Measurements from ENCODE around the gene RHBG. TPM values are rescaled to one million over a fixed set of nuclear protein-coding genes. Genes with fewer than 3 reads are reported as not detected.

RHBG gene
- total and polyA plus RNA-seq, 8 donors = 0.16 to 3.5 (median 0.58) TPM

DNA sequence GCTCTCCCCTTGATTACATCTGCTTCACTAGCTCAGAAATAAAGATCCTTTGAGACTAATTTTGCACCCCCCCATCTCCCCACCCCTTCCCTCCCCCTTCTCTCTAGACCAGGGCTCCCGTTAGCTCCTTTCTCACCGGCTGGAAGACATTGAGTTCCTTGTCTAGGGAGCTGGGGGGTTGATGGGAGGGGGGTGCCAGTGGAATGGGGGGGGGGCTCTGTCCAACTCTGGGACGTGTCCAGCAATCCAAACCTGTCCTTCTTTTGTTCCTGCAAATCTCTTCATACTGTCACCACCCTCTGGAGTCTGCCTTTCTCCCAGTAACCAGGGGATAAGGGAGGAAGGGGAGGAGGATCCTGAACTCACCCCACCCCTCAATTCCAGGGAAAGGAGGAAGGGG, 61.9 kb downstream of the RHBG start:
- Histone ChIP-seq H3K4me1 (no peaks in the 10 kb centered on the region), H3K27me3 (peaks cover 0 to 20% (median 0%) of the 10 kb centered on the region in 4 donors), H3K9me3 (no peaks in the 10 kb centered on the region), H3K36me3 (no peaks in the 10 kb centered on the region), H3K4me3 (no peak overlapping the region), H3K27ac (no peak overlapping the region)
- ATAC-seq (no peak), DNase-seq (no peak), FAIRE-seq (no peak)
- WGBS, 2 donors = 37% methylated on average over 3 of the region's 3 CpGs
- TF ChIP-seq CTCF (IDR thresholded peaks at IDR 0.05) = no peak
- intact Hi-C loops (cut with DNase I) = no loop called here

- Histone ChIP-seq H3K36me3 (no peaks in the 10 kb centered on the region), H3K9me3 (no peaks in the 10 kb centered on the region), H3K27ac (no peak overlapping the region), H3K4me3 (no peak overlapping the region), H3K27me3 (peaks cover 0 to 20% (median 1%) of the 10 kb centered on the region in 4 donors), H3K4me1 (peaks cover 0 to 1% (median 0%) of the 10 kb centered on the region in 3 donors)
- no peak for ATAC-seq
- FAIRE-seq = no peak
- no peak for DNase-seq
- WGBS, 2 donors = 60 to 64% methylated on average over 4 of the region's 4 CpGs
- intact Hi-C loops (cut with DNase I) = no loop called here
- no peak for TF ChIP-seq CTCF (IDR thresholded peaks at IDR 0.05)
Observed at GRCh38 chr1:156431366-156431765, 62.4 kb downstream of the RHBG start.

DNA sequence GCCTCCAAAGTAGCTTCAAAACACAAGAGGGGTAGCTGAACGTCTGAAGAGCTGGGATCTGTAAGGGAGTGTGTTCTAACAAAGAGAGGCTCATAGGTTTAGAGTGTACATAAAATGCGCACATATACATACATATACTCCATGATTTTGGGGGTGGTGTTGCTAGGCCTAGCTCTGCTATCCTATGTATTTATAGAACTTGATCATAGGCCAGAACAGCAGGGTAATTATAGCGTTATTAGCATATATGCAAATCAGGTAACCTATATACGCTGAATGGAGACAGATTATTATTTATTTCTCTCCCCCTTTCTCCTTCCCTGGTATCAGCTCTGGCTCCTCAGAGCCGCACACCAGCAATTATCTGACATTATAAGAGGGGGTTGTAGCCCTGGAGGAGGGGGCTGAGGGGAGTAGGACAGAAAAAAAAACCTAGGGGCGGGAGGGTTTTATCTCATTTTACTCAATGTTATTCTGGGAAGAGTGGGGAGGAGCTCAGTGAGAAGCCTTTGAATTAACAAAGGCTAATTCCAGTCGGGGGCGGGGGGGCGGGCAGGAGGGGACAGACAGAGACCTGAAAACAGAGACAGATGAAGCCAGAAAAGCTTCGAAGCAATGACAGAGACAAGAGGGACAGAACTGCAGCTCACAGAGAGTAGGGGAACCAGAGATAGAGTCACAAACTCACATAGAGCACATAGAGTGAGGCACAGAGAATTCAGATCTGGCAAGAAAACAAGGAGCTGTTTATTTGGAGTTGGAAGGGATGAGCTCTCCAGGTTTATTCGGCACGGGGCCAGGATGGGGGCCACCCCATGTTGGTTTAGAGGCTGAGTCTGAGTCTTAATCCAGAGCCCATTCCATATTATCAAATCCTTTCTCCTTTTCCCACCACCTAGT, 63.0 kb downstream of the RHBG start:
- no peak for FAIRE-seq
- Histone ChIP-seq H3K4me1 (peaks cover 0 to 3% (median 0%) of the 10 kb centered on the region in 3 donors), H3K27me3 (peaks cover 0 to 25% (median 5%) of the 10 kb centered on the region in 4 donors), H3K27ac (no peak overlapping the region), H3K9me3 (no peaks in the 10 kb centered on the region), H3K36me3 (no peaks in the 10 kb centered on the region), H3K4me3 (no peak overlapping the region)
- DNase-seq = no peak
- no peak for TF ChIP-seq CTCF (IDR thresholded peaks at IDR 0.05)
- 37 to 43% methylated on average over 12 of the region's 12 CpGs for WGBS, 2 donors
- ATAC-seq = no peak
- intact Hi-C loops (cut with DNase I) = no loop called here

- no peak for DNase-seq
- peaks cover 0 to 3% (median 0%) of the 10 kb centered on the region in 3 donors for H3K4me1 ChIP-seq
- no peaks in the 10 kb centered on the region for H3K36me3 ChIP-seq
- peaks cover 0 to 31% (median 5%) of the 10 kb centered on the region in 4 donors for H3K27me3 ChIP-seq
- no peak overlapping the region for H3K4me3 ChIP-seq
- intact Hi-C loops (cut with DNase I) = no loop called here
- no peak for FAIRE-seq
- ATAC-seq = no peak
- 24 to 28% methylated on average over 11 of the region's 11 CpGs for WGBS, 2 donors
- no peak for TF ChIP-seq CTCF (IDR thresholded peaks at IDR 0.05)
- H3K9me3 ChIP-seq = no peaks in the 10 kb centered on the region
- H3K27ac ChIP-seq = no peak overlapping the region
Observed at GRCh38 chr1:156432669-156433018, 63.6 kb downstream of the RHBG start.

DNA sequence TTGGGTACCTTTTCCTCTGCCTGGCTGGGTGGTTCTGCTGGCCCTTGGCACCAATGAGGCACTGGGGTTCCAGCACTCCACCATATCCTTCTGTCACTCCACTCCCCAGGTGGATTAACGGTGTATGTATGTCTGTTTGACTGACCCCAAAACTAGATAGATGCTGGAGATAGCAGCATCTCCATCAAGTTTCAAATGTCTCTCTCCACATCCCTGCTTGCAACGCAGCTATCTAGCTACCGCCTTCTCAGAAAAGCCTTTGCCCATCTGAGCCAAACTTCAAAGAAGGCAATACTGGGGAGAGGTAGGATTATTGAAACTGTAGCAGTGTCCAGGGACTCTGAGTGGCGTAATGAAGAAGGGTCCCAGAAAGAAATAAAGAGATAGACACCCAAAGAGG, 64.0 kb downstream of the RHBG start:
- WGBS, 2 donors = 43 to 45% methylated on average over 4 of the region's 4 CpGs
- FAIRE-seq (no peak), DNase-seq (no peak), ATAC-seq (no peak)
- Histone ChIP-seq H3K27me3 (peaks cover 0 to 33% (median 5%) of the 10 kb centered on the region in 4 donors), H3K9me3 (no peaks in the 10 kb centered on the region), H3K4me1 (peaks cover 0 to 3% (median 0%) of the 10 kb centered on the region in 3 donors), H3K36me3 (no peaks in the 10 kb centered on the region), H3K4me3 (no peak overlapping the region), H3K27ac (no peak overlapping the region)
- no peak for TF ChIP-seq CTCF (IDR thresholded peaks at IDR 0.05)
- intact Hi-C loops (cut with DNase I) = no loop called here

Data from pancreas (tissue), 10 donors.